Upper lobe of left lung (tissue), 6 donors: Measurements from ENCODE around the gene NAA60. TPM values are rescaled to one million over a fixed set of nuclear protein-coding genes. Genes with fewer than 3 reads are reported as not detected.

Experiments
- ATAC-seq, 2 donors: fragments of 200-7000 bp; cut with Tn5 transposase; one replicate each; pipeline ENCODE4 v1.9.1; 2022; ENCODE audit warnings: mild to moderate bottlenecking in 2 of 2, moderate library complexity in 2 of 2; ENCODE audit not compliant: low FRiP score in 2 of 2
- DNase-seq, 2 donors: peaks; one replicate each; pipeline ENCODE4 v3.0.0-alpha.2; 2019 to 2020
- H3K27ac ChIP-seq, 4 donors: fragments of 200-600 bp; sonication (generic); one replicate each; pipeline ENCODE4 v1.5.1; 2016 to 2019
- H3K27me3 ChIP-seq, 4 donors: fragments of 200-600 bp; sonication (generic); one replicate each; pipeline ENCODE4 v1.5.1; 2017 to 2019
- H3K36me3 ChIP-seq, 4 donors: fragments of 200-600 bp; sonication (generic); one replicate each; pipeline ENCODE4 v1.5.1; 2016 to 2019
- H3K4me1 ChIP-seq, 4 donors: fragments of 200-600 bp; sonication (generic); one replicate each; pipeline ENCODE4 v1.5.1; 2018 to 2019
- H3K4me3 ChIP-seq, 4 donors: fragments of 200-600 bp; sonication (generic); one replicate each; pipeline ENCODE4 v1.5.1; 2017 to 2019; ENCODE audit warnings: mild to moderate bottlenecking in 2 of 4, moderate library complexity in 1 of 4
- H3K9me3 ChIP-seq, 4 donors: fragments of 200-600 bp; sonication (generic); one replicate each; pipeline ENCODE4 v1.5.1; 2018 to 2019
- CTCF ChIP-seq, 6 experiments: fragments of 450-650 bp in 4 of 6; fragments of 200-600 bp in 2 of 6; sonication (generic) in 2 of 6; IDR thresholded peaks; one replicate each; pipeline ENCODE4 v1.5.1; 2016 to 2019; ENCODE audit warnings: antibody characterized with exemption in 6 of 6
- EP300 ChIP-seq, 4 donors: sonication (generic); formaldehyde crosslinking; IDR thresholded peaks; one replicate each; pipeline ENCODE4 v1.5.1; 2017; ENCODE audit warnings: antibody characterized with exemption in 4 of 4, control low read depth in 2 of 4
- POLR2A ChIP-seq, 4 donors: fragments of 450-650 bp; IDR thresholded peaks; one replicate each; pipeline ENCODE4 v1.5.1; 2016 to 2017; ENCODE audit warnings: antibody characterized with exemption in 4 of 4, mild to moderate bottlenecking in 2 of 4
- POLR2AphosphoS5 ChIP-seq, 2 donors: sonication (generic); formaldehyde crosslinking; IDR thresholded peaks; one replicate each; pipeline ENCODE4 v1.5.1; 2017; ENCODE audit warnings: antibody characterized with exemption in 2 of 2
- WGBS, 2 donors: methylation state at CpG; one replicate each; pipeline ENCODE4 v1.1.5; 2017 to 2018; 5-methylcytosine and 5-hydroxymethylcytosine counted together
- total RNA-seq, 6 donors: library from RNA; depleted of rRNA in 4 of 6; stranded (reverse); fragments of >200 nt in 4 of 6; gene quantifications; one replicate each; pipeline versions ENCODE4 v1.1.0 to v1.2.1, GENCODE V29; 2016 to 2021
- donor health status: DM: no; HTN: no; CAD: no; lungs with moderate emphysema.
- donor health status: DM: no; HTN: yes; CAD: no; lungs with severe emphysema.

NAA60 gene
- total RNA-seq, 6 donors from 2014 or later, result 33.0 to 77.5 (median 54.6) TPM

- H3K36me3 ChIP-seq, result peaks cover 19 to 52% (median 48%) of the 10 kb centered on the region in 4 donors
- no peak for DNase-seq
- peaks cover 0 to under 1% (median 0%) of the 10 kb centered on the region in 4 donors for H3K4me1 ChIP-seq
- TF ChIP-seq POLR2A (IDR thresholded peaks at IDR 0.05) (no peak), EP300 (IDR thresholded peaks at IDR 0.05) (no peak), CTCF (IDR thresholded peaks at IDR 0.05) (no peak), POLR2AphosphoS5 (IDR thresholded peaks at IDR 0.05) (no peak)
- 96% methylated on average over 12 of the region's 12 CpGs for WGBS, 2 donors
- no peak for ATAC-seq
- no peaks in the 10 kb centered on the region for H3K27me3 ChIP-seq
- peaks cover 68 to 94% (median 85%) of the 10 kb centered on the region in 4 donors for H3K9me3 ChIP-seq
- no peak overlapping the region for H3K4me3 ChIP-seq
- H3K27ac ChIP-seq, result no peak overlapping the region
Measured at GRCh38 chr16:3408561-3409197, 34.8 kb upstream of the NAA60 start.

- no peak for ATAC-seq
- Histone ChIP-seq H3K4me3 (no peak overlapping the region), H3K4me1 (no peaks in the 10 kb centered on the region), H3K9me3 (peaks cover 35 to 84% (median 67%) of the 10 kb centered on the region in 4 donors), H3K36me3 (peaks cover 0 to 7% (median 3%) of the 10 kb centered on the region in 4 donors), H3K27ac (no peak overlapping the region), H3K27me3 (no peaks in the 10 kb centered on the region)
- WGBS, 2 donors, result 43% methylated on average over 21 of the region's 29 CpGs; no CpG with 5 or more reads in 1 of the 2 donors
- TF ChIP-seq CTCF (IDR thresholded peaks at IDR 0.05) (no peak), EP300 (IDR thresholded peaks at IDR 0.05) (no peak), POLR2A (IDR thresholded peaks at IDR 0.05) (no peak), POLR2AphosphoS5 (IDR thresholded peaks at IDR 0.05) (no peak)
- peak in 1 of 2 donors; percentile 36 for DNase-seq
Measured at GRCh38 chr16:3413730-3414379, 29.6 kb upstream of the NAA60 start.

GRCh38 chr16:3431779-3432219 is 11.7 kb upstream of the NAA60 start:
- Histone ChIP-seq H3K27ac (no peak overlapping the region), H3K36me3 (peaks cover 0 to 24% (median 6%) of the 10 kb centered on the region in 4 donors), H3K9me3 (peaks cover 0 to 6% (median 0%) of the 10 kb centered on the region in 4 donors), H3K27me3 (no peaks in the 10 kb centered on the region), H3K4me1 (no peaks in the 10 kb centered on the region), H3K4me3 (peak overlapping the region in 1 of 4 donors; percentile 15)
- TF ChIP-seq EP300 (IDR thresholded peaks at IDR 0.05) (no peak), CTCF (IDR thresholded peaks at IDR 0.05) (no peak), POLR2A (IDR thresholded peaks at IDR 0.05) (no peak), POLR2AphosphoS5 (IDR thresholded peaks at IDR 0.05) (no peak)
- ATAC-seq (peak; percentile 39 to 46), DNase-seq (peak in 1 of 2 donors; percentile 86)
- 59 to 64% methylated on average over 25 to 26 of the region's 26 CpGs for WGBS, 2 donors

- DNase-seq (no peak), ATAC-seq (no peak)
- Histone ChIP-seq H3K36me3 (peaks cover 0 to 34% (median 8%) of the 10 kb centered on the region in 4 donors), H3K4me1 (no peaks in the 10 kb centered on the region), H3K27me3 (no peaks in the 10 kb centered on the region), H3K4me3 (no peak overlapping the region), H3K9me3 (peaks cover 2 to 13% (median 3%) of the 10 kb centered on the region in 4 donors), H3K27ac (no peak overlapping the region)
- no peak for TF ChIP-seq POLR2AphosphoS5 (IDR thresholded peaks at IDR 0.05)
- TF ChIP-seq EP300 (IDR thresholded peaks at IDR 0.05), result no peak
- no peak for TF ChIP-seq POLR2A (IDR thresholded peaks at IDR 0.05)
- TF ChIP-seq CTCF (IDR thresholded peaks at IDR 0.05), result no peak
Measured at GRCh38 chr16:3434373-3434772, 9.1 kb upstream of the NAA60 start.
